ENCODE data around the gene KIF6. TPM values are rescaled to one million over a fixed set of nuclear protein-coding genes. Genes with fewer than 3 reads are reported as not detected.
"Not testable (repeated sequence)": the region's sequence is repeated elsewhere in the genome, so short reads cannot be mapped to it uniquely, and the experiment has no call there.

Gene KIF6
- total and polyA plus RNA-seq, 11 donors: 0.06 to 0.77 (median 0.48) TPM

GRCh38 chr6:39515471-39515870 lies 209.7 kb downstream of the KIF6 start:
- intact Hi-C loops (cut with DNase I): no loop called here
- H3K9me3 ChIP-seq: peaks cover 0 to 5% (median 0%) of the 10 kb centered on the region in 12 donors
- H3K27me3 ChIP-seq: no peaks in the 10 kb centered on the region
- WGBS, 4 donors: 76 to 82% (median 80%) methylated on average over 4 of the region's 4 CpGs
- H3K4me3 ChIP-seq: no peak overlapping the region
- H3K4me1 ChIP-seq: no peaks in the 10 kb centered on the region
- DNase-seq (no peak), ATAC-seq (no peak)
- TF ChIP-seq POLR2A (IDR thresholded peaks at IDR 0.05) (no peak), CTCF (IDR thresholded peaks at IDR 0.05) (no peak)
- no peak overlapping the region for H3K27ac ChIP-seq
- H3K36me3 ChIP-seq: no peaks in the 10 kb centered on the region

GRCh38 chr6:39515006-39515405 lies 210.2 kb downstream of the KIF6 start:
- H3K4me1 ChIP-seq: no peaks in the 10 kb centered on the region
- no peak overlapping the region for H3K27ac ChIP-seq
- no peak for DNase-seq
- ATAC-seq: no peak
- intact Hi-C loops (cut with DNase I): no loop called here
- TF ChIP-seq CTCF (IDR thresholded peaks at IDR 0.05): no peak
- 81 to 85% (median 81%) methylated on average over 3 of the region's 3 CpGs for WGBS, 4 donors
- no peaks in the 10 kb centered on the region for H3K27me3 ChIP-seq
- no peaks in the 10 kb centered on the region for H3K36me3 ChIP-seq
- H3K9me3 ChIP-seq: peaks cover 0 to 5% (median 0%) of the 10 kb centered on the region in 12 donors
- H3K4me3 ChIP-seq: no peak overlapping the region

GRCh38 chr6:39509831-39510230 lies 215.4 kb downstream of the KIF6 start:
- peaks cover 0 to 16% (median 0%) of the 10 kb centered on the region in 12 donors for H3K9me3 ChIP-seq
- intact Hi-C loops (cut with DNase I): not testable (repeated sequence)

GRCh38 chr6:39508515-39508914 lies 216.7 kb downstream of the KIF6 start:
- no peak for DNase-seq
- Histone ChIP-seq H3K9me3 (peaks cover 0 to 22% (median 0%) of the 10 kb centered on the region in 12 donors), H3K36me3 (no peaks in the 10 kb centered on the region), H3K27ac (no peak overlapping the region), H3K4me1 (no peaks in the 10 kb centered on the region), H3K4me3 (no peak overlapping the region), H3K27me3 (no peaks in the 10 kb centered on the region)
- 76 to 95% (median 79%) methylated on average over 7 to 9 of the region's 9 CpGs for WGBS, 4 donors
- ATAC-seq: no peak
- intact Hi-C loops (cut with DNase I): no loop called here
- no peak for TF ChIP-seq CTCF (IDR thresholded peaks at IDR 0.05)
- no peak for TF ChIP-seq POLR2A (IDR thresholded peaks at IDR 0.05)

More at GRCh38 chr6:39509831-39510230, 215.4 kb downstream of the KIF6 start:
- H3K27ac ChIP-seq, ATAC-seq, DNase-seq, H3K36me3 ChIP-seq, H3K4me1 ChIP-seq, H3K4me3 ChIP-seq, H3K27me3 ChIP-seq: not testable (repeated sequence)
- WGBS, 4 donors: 82 to 92% (median 86%) methylated on average over 5 of the region's 5 CpGs

GRCh38 chr6:39507331-39507998 lies 217.7 kb downstream of the KIF6 start:
- peaks cover 0 to 30% (median 7%) of the 10 kb centered on the region in 12 donors for H3K9me3 ChIP-seq
- H3K27ac ChIP-seq: no peak overlapping the region
- intact Hi-C loops (cut with DNase I): no loop called here
- H3K36me3 ChIP-seq: no peaks in the 10 kb centered on the region
- no peak for ATAC-seq
- WGBS, 4 donors: 64 to 89% (median 82%) methylated on average over 3 of the region's 3 CpGs
- DNase-seq: no peak
- no peak for TF ChIP-seq CTCF (IDR thresholded peaks at IDR 0.05)
- TF ChIP-seq POLR2A (IDR thresholded peaks at IDR 0.05): no peak
- H3K4me1 ChIP-seq: no peaks in the 10 kb centered on the region
- no peaks in the 10 kb centered on the region for H3K27me3 ChIP-seq
- no peak overlapping the region for H3K4me3 ChIP-seq

- 83 to 88% (median 85%) methylated on average over 3 of the region's 3 CpGs for WGBS, 4 donors
- H3K4me3 ChIP-seq; ATAC-seq; H3K36me3 ChIP-seq; H3K27ac ChIP-seq; intact Hi-C loops (cut with DNase I); DNase-seq; H3K27me3 ChIP-seq; H3K4me1 ChIP-seq: not testable (repeated sequence)
- peaks cover 0 to 50% (median 19%) of the 10 kb centered on the region in 12 donors for H3K9me3 ChIP-seq
Measured at GRCh38 chr6:39502362-39502955, 222.7 kb downstream of the KIF6 start.
